K562 (cell line): ENCODE results near the gene FAM136A. TPM values are rescaled to one million over a fixed set of nuclear protein-coding genes. Genes with fewer than 3 reads are reported as not detected.

Experiments
- ATAC-seq: fragments of 200-7000 bp; cut with Tn5 transposase; 3 replicates; pipeline ENCODE4 v1.9.1; 2020; ENCODE audit warnings: moderate library complexity
- BruUV-seq: library from RNA; stranded (reverse); fragments of 400-500 nt; replicated peaks from 2 replicates; lab custom pipeline; 2021; lab: Mats Ljungman, UMichigan
- CTCF ChIA-PET: fragments of 300-600 bp; formaldehyde crosslinking; extraction: SDS; loops from one replicate; lab custom pipeline; 2021; ENCODE audit warnings: low intra/inter-chr PET ratio; lab: Yijun Ruan, JAX
- POLR2A ChIA-PET: fragments of 300-600, 350-650 bp; sonication (Branson Sonifier 250); formaldehyde crosslinking; extraction: SDS; loops from one replicate; lab custom pipeline; 2021; ENCODE audit warnings: antibody characterized with exemption, inconsistent platforms; lab: Yijun Ruan, JAX
- DNase-seq, 4 experiments: peaks; one replicate each; pipeline versions ENCODE4 v3.0.0 to v3.0.0-alpha.2; 2011 to 2018; ENCODE audit warnings: low spot score in 3 of 4, mixed read lengths in 3 of 4; ENCODE audit errors: extremely low read depth in 1 of 4
- FAIRE-seq: peaks from 2 replicates; lab custom pipeline; 2011; peaks lifted over from hg19 to GRCh38; lab: Jason Lieb, UNC
- H2AFZ ChIP-seq: 2 replicates; pipeline ENCODE4 v1.6.0; 2011; ENCODE audit warnings: low read depth, low read length, control low read depth, inconsistent platforms
- H3K27ac ChIP-seq: fragments of 200-600 bp; 3 replicates; pipeline ENCODE4 v1.8.0; 2011; ENCODE audit warnings: low read depth, mild to moderate bottlenecking, control low read depth, inconsistent platforms, low read length, moderate library complexity, mixed read lengths; ENCODE audit errors: extremely low read depth
- H3K27me3 ChIP-seq, 2 experiments: fragments of 300-600 bp in 1 of 2; 2 replicates in 1 of 2; 3 replicates in 1 of 2; pipeline versions ENCODE4 v1.6.0 to v1.8.0; 2011; ENCODE audit warnings: inconsistent platforms in 2 of 2, low read length in 2 of 2, mild to moderate bottlenecking in 1 of 2, mixed read lengths in 1 of 2, moderate library complexity in 1 of 2; ENCODE audit not compliant: control insufficient read depth in 2 of 2, insufficient read depth in 2 of 2
- H3K36me3 ChIP-seq: fragments of 300-600 bp; 3 replicates; pipeline ENCODE4 v1.8.0; 2011; ENCODE audit warnings: mild to moderate bottlenecking, low read length, inconsistent platforms; ENCODE audit not compliant: control insufficient read depth, insufficient read depth
- H3K4me1 ChIP-seq, 2 experiments: fragments of 200-600 bp in 1 of 2; replicated peaks in 1 of 2; 2 replicates in 1 of 2; 3 replicates in 1 of 2; pipeline versions ENCODE4 v1.5.1 to v1.8.0; 2011; ENCODE audit warnings: inconsistent platforms in 2 of 2, low read length in 2 of 2, mild to moderate bottlenecking in 1 of 2, mixed read lengths in 1 of 2, moderate library complexity in 1 of 2; ENCODE audit not compliant: control insufficient read depth in 2 of 2, insufficient read depth in 2 of 2
- H3K4me2 ChIP-seq: 2 replicates; pipeline ENCODE4 v1.6.1; 2011; ENCODE audit warnings: low read length, control low read depth, inconsistent platforms, mixed read lengths; ENCODE audit not compliant: insufficient read depth
- H3K4me3 ChIP-seq: fragments of 200-600 bp; sonication (generic), shearing (Covaris generic); 2 replicates; pipeline ENCODE4 v1.5.1; 2016; ENCODE audit warnings: control low read depth, inconsistent platforms
- H3K79me2 ChIP-seq: fragments of 200-600 bp; 3 replicates; pipeline ENCODE4 v1.8.0; 2011; ENCODE audit warnings: low read length, inconsistent platforms; ENCODE audit not compliant: control insufficient read depth, insufficient read depth
- H3K9ac ChIP-seq, 2 experiments: 2 replicates each; pipeline versions ENCODE4 v1.6.0 to v1.6.1; 2011; ENCODE audit warnings: low read depth in 2 of 2, low read length in 2 of 2, control low read depth in 1 of 2, inconsistent platforms in 1 of 2, mild to moderate bottlenecking in 1 of 2, mixed read lengths in 1 of 2; ENCODE audit not compliant: insufficient read depth in 1 of 2
- H3K9me1 ChIP-seq: one replicate; pipeline ENCODE4 v1.6.0; 2011; ENCODE audit warnings: inconsistent platforms, mild to moderate bottlenecking, low read length, moderate library complexity; ENCODE audit not compliant: control insufficient read depth, insufficient read depth
- H3K9me3 ChIP-seq: replicated peaks from 2 replicates; pipeline ENCODE4 v1.5.1; 2011; ENCODE audit warnings: low read depth, low read length, inconsistent platforms; ENCODE audit not compliant: control insufficient read depth, insufficient read depth
- H4K20me1 ChIP-seq: replicated peaks from 2 replicates; pipeline ENCODE4 v1.6.1; 2011; ENCODE audit warnings: low read length, inconsistent platforms, mixed read lengths; ENCODE audit not compliant: control insufficient read depth, insufficient read depth
- ARID3A ChIP-seq: IDR thresholded peaks from 2 replicates; pipeline ENCODE4 v1.6.1; 2012; ENCODE audit warnings: low read depth, low read length, improper control_type of control experiment, borderline replicate concordance
- BACH1 ChIP-seq: fragments of 200-800 bp; sonication (Bioruptor generic); IDR thresholded peaks from 2 replicates; pipeline ENCODE4 v1.6.1; 2016; ENCODE audit warnings: missing genetic modification characterization, missing compliant biosample characterization
- EZH2 ChIP-seq: IDR thresholded peaks from 2 replicates; pipeline ENCODE4 v1.6.1; 2012; ENCODE audit warnings: low read depth, mild to moderate bottlenecking, inconsistent platforms, low read length, borderline replicate concordance
- GTF2F1 ChIP-seq: IDR thresholded peaks from 2 replicates; pipeline ENCODE4 v1.6.1; 2011; ENCODE audit warnings: low read depth, low read length, improper control_type of control experiment
- HIVEP1 ChIP-seq: fragments of 250-450 bp; sonication (Bioruptor Pico); IDR thresholded peaks from 2 replicates; pipeline ENCODE4 v1.4.0; 2020; ENCODE audit warnings: mild to moderate bottlenecking
- POLR2AphosphoS2 ChIP-seq: IDR thresholded peaks from 2 replicates; pipeline ENCODE4 v1.6.1; 2012; ENCODE audit warnings: low read length, improper control_type of control experiment
- RFX1 ChIP-seq: fragments of 450-650 bp; IDR thresholded peaks from 2 replicates; pipeline ENCODE4 v1.6.1; 2016; ENCODE audit warnings: mild to moderate bottlenecking, moderate library complexity
- SMARCB1 ChIP-seq: IDR thresholded peaks from 2 replicates; pipeline ENCODE4 v1.6.1; 2011; ENCODE audit warnings: improper control_type of control experiment, low read depth; ENCODE audit not compliant: insufficient read length
- SRSF1 ChIP-seq: fragments of 200-400 bp; formaldehyde crosslinking; IDR thresholded peaks from 2 replicates; pipeline ENCODE4 v1.6.1; 2017; ENCODE audit warnings: mild to moderate bottlenecking, low read depth, low read length, moderate library complexity
- THRAP3 ChIP-seq: fragments of 450-650 bp; IDR thresholded peaks from 2 replicates; pipeline ENCODE4 v1.6.1; 2016; ENCODE audit warnings: mild to moderate bottlenecking, inconsistent platforms, borderline replicate concordance
- VEZF1 ChIP-seq: fragments of 200-800 bp; sonication (Bioruptor generic); IDR thresholded peaks from 2 replicates; pipeline ENCODE4 v1.6.1; 2017; ENCODE audit warnings: missing genetic modification characterization, missing compliant biosample characterization
- WGBS: fragments of 100-300 bp; shearing (Covaris generic); methylation state at CpG from one replicate; pipeline ENCODE4 v1.1.6; 2016; ENCODE audit warnings: low coverage, mixed read lengths; ENCODE audit not compliant: insufficient coverage; ENCODE audit errors: missing lambda C conversion rate; 5-methylcytosine and 5-hydroxymethylcytosine counted together
- in situ Hi-C: fragments of 300-500 bp; cut with MboI; formaldehyde crosslinking; loops from 4 replicates; pipeline ENCODE4 v1.15.0; 2018; ENCODE audit warnings: inconsistent platforms, mixed read lengths
- intact Hi-C: fragments of 100-400 bp; cut with micrococcal nuclease; formaldehyde crosslinking; loops from 2 replicates; pipeline ENCODE4 v1.14.2; 2022
- polyA plus RNA-seq, 8 experiments: library from polyadenylated mRNA; depleted of rRNA in 4 of 8; stranded (reverse) in 5 of 8; unstranded in 3 of 8; fragments of >200 nt; fragmentation: Nextera tagmentation in 2 of 8; fragmentation: Illumina TruSeq in 1 of 8; extraction: Ambion mirVana in 2 of 8; extraction: Trizol in 1 of 8; gene quantifications; 2 replicates each; pipeline versions ENCODE4 v1.2.1 to v1.2.3, GENCODE V29; 2011 to 2014; ENCODE audit warnings: inconsistent platforms in 1 of 8, missing spikeins in 1 of 8
- total RNA-seq, 7 experiments: library from RNA; depleted of rRNA in 6 of 7; stranded (reverse); fragments of >200 nt in 6 of 7; fragmentation: Illumina TruSeq in 2 of 7; extraction: Trizol in 2 of 7; gene quantifications; 2 replicates each; pipeline versions ENCODE4 v1.2.1 to v1.2.3, GENCODE V29; 2011 to 2021; ENCODE audit warnings: low replicate concordance in 1 of 7
- TF ChIP-seq, protein P1 (sequence below): fragments of 250-450 bp; sonication (Bioruptor Pico); IDR thresholded peaks from 2 replicates; pipeline ENCODE4 v1.8.0; 2021; ENCODE audit warnings: borderline replicate concordance, mild to moderate bottlenecking, moderate library complexity; ENCODE audit not compliant: poor library complexity, severe bottlenecking
- TF ChIP-seq, protein P2 (sequence below): sonication (generic); formaldehyde crosslinking; IDR thresholded peaks from 2 replicates; pipeline ENCODE4 v1.8.0; 2022; ENCODE audit warnings: missing genetic modification reagents, mild to moderate bottlenecking, borderline replicate concordance

The FAM136A gene
- total and polyA plus RNA-seq, 9 of the 15 experiments (the other 6 are each of a cell fraction or from before 2014, with no cell fraction given): 89.0 to 151 (median 104) TPM

DNA sequence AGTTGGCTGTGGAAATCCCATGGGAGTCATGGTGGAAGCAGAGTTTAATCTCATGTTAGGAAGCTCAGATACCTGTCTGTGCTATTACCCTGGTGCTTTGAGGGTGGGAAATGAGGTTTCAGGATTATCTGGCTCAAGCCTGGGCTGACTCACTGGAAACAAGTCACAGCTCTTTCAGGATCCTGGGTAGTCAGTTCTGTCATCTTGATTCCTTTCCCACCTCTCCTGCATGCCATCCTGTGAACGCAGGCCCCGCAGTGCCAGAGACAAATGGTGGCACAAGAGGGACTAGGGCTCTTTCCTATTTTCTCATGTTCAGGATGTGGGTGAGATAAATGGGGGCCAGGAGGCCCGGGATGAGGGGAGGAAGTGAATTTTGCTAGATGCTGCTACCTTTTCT lies 3.7 kb upstream of the FAM136A start (continued):
- TF ChIP-seq, protein P1, sequence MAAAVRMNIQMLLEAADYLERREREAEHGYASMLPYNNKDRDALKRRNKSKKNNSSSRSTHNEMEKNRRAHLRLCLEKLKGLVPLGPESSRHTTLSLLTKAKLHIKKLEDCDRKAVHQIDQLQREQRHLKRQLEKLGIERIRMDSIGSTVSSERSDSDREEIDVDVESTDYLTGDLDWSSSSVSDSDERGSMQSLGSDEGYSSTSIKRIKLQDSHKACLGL: no peak
- TF ChIP-seq, protein P2, sequence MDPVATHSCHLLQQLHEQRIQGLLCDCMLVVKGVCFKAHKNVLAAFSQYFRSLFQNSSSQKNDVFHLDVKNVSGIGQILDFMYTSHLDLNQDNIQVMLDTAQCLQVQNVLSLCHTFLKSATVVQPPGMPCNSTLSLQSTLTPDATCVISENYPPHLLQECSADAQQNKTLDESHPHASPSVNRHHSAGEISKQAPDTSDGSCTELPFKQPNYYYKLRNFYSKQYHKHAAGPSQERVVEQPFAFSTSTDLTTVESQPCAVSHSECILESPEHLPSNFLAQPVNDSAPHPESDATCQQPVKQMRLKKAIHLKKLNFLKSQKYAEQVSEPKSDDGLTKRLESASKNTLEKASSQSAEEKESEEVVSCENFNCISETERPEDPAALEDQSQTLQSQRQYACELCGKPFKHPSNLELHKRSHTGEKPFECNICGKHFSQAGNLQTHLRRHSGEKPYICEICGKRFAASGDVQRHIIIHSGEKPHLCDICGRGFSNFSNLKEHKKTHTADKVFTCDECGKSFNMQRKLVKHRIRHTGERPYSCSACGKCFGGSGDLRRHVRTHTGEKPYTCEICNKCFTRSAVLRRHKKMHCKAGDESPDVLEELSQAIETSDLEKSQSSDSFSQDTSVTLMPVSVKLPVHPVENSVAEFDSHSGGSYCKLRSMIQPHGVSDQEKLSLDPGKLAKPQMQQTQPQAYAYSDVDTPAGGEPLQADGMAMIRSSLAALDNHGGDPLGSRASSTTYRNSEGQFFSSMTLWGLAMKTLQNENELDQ (CRISPR knock-in tag): no peak
- TF ChIP-seq VEZF1 (CRISPR knock-in tag): no peak

GRCh38 chr2:70304498-70304897 lies 2.6 kb upstream of the FAM136A start:
- intact Hi-C loops: loop anchor here (1.0 to 10.0 kb wide), 8 partner anchors 107 to 640 kb away; partner anchors contain the start of gene ADD2
- ATAC-seq: no peak
- no peak for FAIRE-seq
- H3K9me3 ChIP-seq: no peaks in the 10 kb centered on the region; the same call in 1 of the 2 replicates
- peaks cover 15% of the 10 kb centered on the region for H3K36me3 ChIP-seq
- H3K9me1 ChIP-seq: no peaks in the 10 kb centered on the region
- H4K20me1 ChIP-seq: no peaks in the 10 kb centered on the region
- H3K4me1 ChIP-seq: peaks cover 6 to 14% of the 10 kb centered on the region in 2 experiments; a peak in 4 of 5 replicates
- H3K4me2 ChIP-seq: no peak overlapping the region
- POLR2A ChIA-PET: interaction anchor here (0.6 to 3.2 kb wide), 6 partner anchors 11 to 341 kb away, joined by 3 to 26 read pairs (median 3); partner anchors contain the start of gene SNRPG
- peaks cover 19% of the 10 kb centered on the region for H3K79me2 ChIP-seq
- TF ChIP-seq SRSF1 (no peak), POLR2AphosphoS2 (no peak), EZH2 (no peak), ARID3A (no peak), RFX1 (no peak), THRAP3 (no peak), BACH1 (no peak), HIVEP1 (CRISPR knock-in tag) (no peak), GTF2F1 (no peak), SMARCB1 (no peak)
- TF ChIP-seq, all 486 proteins: peak for 0
- Histone ChIP-seq H3K27ac (no peak overlapping the region), H3K27me3 (peaks cover 4 to 8% of the 10 kb centered on the region in 2 experiments; a peak in 3 of 5 replicates), H3K4me3 (no peak overlapping the region), H2AFZ (no peak overlapping the region), H3K9ac (no peak overlapping the region)
- BruUV-seq: no TSS peak
- no peak for DNase-seq
- in situ Hi-C loops: loop anchor here (10.0 to 25.0 kb wide), 2 partner anchors 390 to 483 kb away; partner anchors contain the start of genes FIGLA and MXD1
- CTCF ChIA-PET: interaction anchor here (0.6 to 2.2 kb wide), 5 partner anchors 13 to 481 kb away, joined by 3 to 8 read pairs (median 7); no protein-coding TSS in a partner anchor
- 7% methylated on average over 4 of the region's 4 CpGs for WGBS
